Pancreas (tissue), 10 donors: ENCODE data around the gene DHX34. TPM values are rescaled to one million over a fixed set of nuclear protein-coding genes. Genes with fewer than 3 reads are reported as not detected.
A peak's percentile ranks its signal among the peaks of the same experiment; 100 is the strongest.
"Not testable (repeated sequence)": the region's sequence is repeated elsewhere in the genome, so short reads cannot be mapped to it uniquely, and the experiment has no call there.

Experiments used
- ATAC-seq, 4 donors: fragments of 200-7000 bp; cut with Tn5 transposase; one replicate each; pipeline versions ENCODE4 v1.8.0 to v1.9.1; 2020; ENCODE audit warnings: mild to moderate bottlenecking in 4 of 4, moderate library complexity in 4 of 4
- DNase-seq, 6 donors: peaks; one replicate each; pipeline ENCODE4 v3.0.0-alpha.2; 2020
- FAIRE-seq: peaks from 2 replicates; lab custom pipeline; 2012; peaks lifted over from hg19 to GRCh38; lab: Jason Lieb, UNC
- H3K27ac ChIP-seq, 4 donors: fragments of 200-600 bp; sonication (generic); 1 replicate in 3 of 4; 2 replicates in 1 of 4; pipeline versions ENCODE4 v1.5.0 to v1.8.0; 2020
- H3K27me3 ChIP-seq, 4 donors: fragments of 200-600 bp; one replicate each; pipeline ENCODE4 v1.8.0; 2021
- H3K36me3 ChIP-seq, 3 donors: fragments of 200-600 bp; sonication (generic) in 1 of 3; one replicate each; pipeline versions ENCODE4 v1.5.0 to v1.8.0; 2020 to 2021
- H3K4me1 ChIP-seq, 3 donors: fragments of 200-600 bp; one replicate each; pipeline ENCODE4 v1.8.0; 2021
- H3K4me3 ChIP-seq, 4 donors: fragments of 200-600 bp; sonication (generic) in 2 of 4; one replicate each; pipeline versions ENCODE4 v1.5.0 to v1.8.0; 2020 to 2021
- H3K9me3 ChIP-seq, 4 donors: fragments of 200-600 bp; one replicate each; pipeline ENCODE4 v1.8.0; 2021
- CTCF ChIP-seq, 4 donors: fragments of 200-600 bp; sonication (generic) in 3 of 4; IDR thresholded peaks; one replicate each; pipeline versions ENCODE4 v1.5.0 to v1.8.0; 2021; ENCODE audit warnings: antibody characterized with exemption in 4 of 4
- WGBS, 2 donors: extraction: QIAGEN DNeasy Blood & Tissue Kit; methylation state at CpG; one replicate each; pipeline ENCODE4 v1.1.7; 2013; 5-methylcytosine and 5-hydroxymethylcytosine counted together
- intact Hi-C, 3 donors: fragments of 100-400 bp; cut with DNase I; formaldehyde crosslinking; loops; one replicate each; pipeline versions ENCODE4 v1.11.1 to v1.14.2; 2022
- polyA plus RNA-seq, 2 donors: library from polyadenylated mRNA; stranded (reverse); fragments of 200-250 nt; gene quantifications; one replicate each; pipeline ENCODE4 v1.2.3, GENCODE V29; 2013
- total RNA-seq, 6 donors: library from RNA; stranded (reverse); fragmentation: NEBNext Ultra II Directional in 4 of 6; extraction: Animal tissue kit (Norgen Biotek cat#: 25700) in 4 of 6; gene quantifications; one replicate each; pipeline versions ENCODE4 v1.2.1 to v1.2.4, GENCODE V29; 2021 to 2023
- donor health status: healthy with polysubstance abuse.
- donor health status: DM: no; HTN: no; CAD: no; lungs with moderate emphysema.
- donor health status: DM: no; HTN: no; CAD: no.
- donor health status: control.
- donor health status: control.
- donor health status: Bipolar disorder and iron deficiency.
- donor health status: DM: yes; HTN: yes; CAD: no.
- donor health status: DM: no; HTN: no; CAD: no.
- donor health status: DM: no; HTN: no; CAD: no.
- donor health status: DM: yes; HTN: yes; CAD: no.

The DHX34 gene
- total and polyA plus RNA-seq, 8 donors, result 3.5 to 23.5 (median 5.9) TPM

GRCh38 chr19:47362321-47362720 lies 13.2 kb downstream of the DHX34 start:
- ATAC-seq (no peak), FAIRE-seq (no peak)
- 92 to 94% methylated on average over 21 of the region's 21 CpGs for WGBS, 2 donors

GRCh38 chr19:47363758-47364531 lies 14.8 kb downstream of the DHX34 start:
- Histone ChIP-seq H3K36me3 (peaks cover 0 to 52% (median 30%) of the 10 kb centered on the region in 3 donors), H3K27ac (no peak overlapping the region), H3K27me3 (no peaks in the 10 kb centered on the region), H3K4me1 (no peaks in the 10 kb centered on the region), H3K9me3 (no peaks in the 10 kb centered on the region), H3K4me3 (no peak overlapping the region)
- TF ChIP-seq CTCF (IDR thresholded peaks at IDR 0.05), result no peak
- WGBS, 2 donors, result 90 to 92% methylated on average over 13 of the region's 13 CpGs
- ATAC-seq (no peak), FAIRE-seq (no peak), DNase-seq (no peak)
- intact Hi-C loops, result no loop called here

More at GRCh38 chr19:47362321-47362720, 13.2 kb downstream of the DHX34 start:
- Histone ChIP-seq H3K27me3 (no peaks in the 10 kb centered on the region), H3K36me3 (peaks cover 2 to 67% (median 44%) of the 10 kb centered on the region in 3 donors), H3K4me1 (no peaks in the 10 kb centered on the region), H3K4me3 (no peak overlapping the region), H3K27ac (no peak overlapping the region), H3K9me3 (no peaks in the 10 kb centered on the region)
- no peak for DNase-seq
- intact Hi-C loops, result no loop called here
- no peak for TF ChIP-seq CTCF (IDR thresholded peaks at IDR 0.05)

GRCh38 chr19:47365455-47365854 lies 16.3 kb downstream of the DHX34 start:
- H3K9me3 ChIP-seq, H3K4me1 ChIP-seq, H3K27me3 ChIP-seq, FAIRE-seq, H3K4me3 ChIP-seq, intact Hi-C loops, DNase-seq, ATAC-seq, H3K27ac ChIP-seq: not testable (repeated sequence)
- 91% methylated on average over 10 of the region's 10 CpGs for WGBS, 2 donors
- peaks cover 0 to 50% (median 39%) of the 10 kb centered on the region in 3 donors for H3K36me3 ChIP-seq

GRCh38 chr19:47370045-47370611 lies 21.0 kb downstream of the DHX34 start:
- Histone ChIP-seq H3K27ac (no peak overlapping the region), H3K27me3 (no peaks in the 10 kb centered on the region), H3K36me3 (peaks cover 6 to 48% (median 29%) of the 10 kb centered on the region in 3 donors), H3K4me1 (no peaks in the 10 kb centered on the region), H3K9me3 (no peaks in the 10 kb centered on the region), H3K4me3 (no peak overlapping the region)
- TF ChIP-seq CTCF (IDR thresholded peaks at IDR 0.05), result no peak
- FAIRE-seq (no peak), DNase-seq (no peak), ATAC-seq (peak in 3 of 4 donors; percentile 21 to 60 (median 41))
- intact Hi-C loops, result no loop called here
- 87 to 89% methylated on average over 9 to 10 of the region's 10 CpGs for WGBS, 2 donors

- Histone ChIP-seq H3K27ac (no peak overlapping the region), H3K4me1 (no peaks in the 10 kb centered on the region), H3K9me3 (no peaks in the 10 kb centered on the region), H3K4me3 (no peak overlapping the region), H3K36me3 (peaks cover 6 to 55% (median 35%) of the 10 kb centered on the region in 3 donors), H3K27me3 (no peaks in the 10 kb centered on the region)
- DNase-seq (no peak), ATAC-seq (no peak), FAIRE-seq (no peak)
- intact Hi-C loops, result no loop called here
- 89 to 90% methylated on average over 9 of the region's 9 CpGs for WGBS, 2 donors
- TF ChIP-seq CTCF (IDR thresholded peaks at IDR 0.05), result no peak
These were observed 22.1 kb downstream of the DHX34 start for GRCh38 chr19:47371261-47371660.
